Ovary (tissue), 9 donors: ENCODE measurements around the gene UBE2L3. TPM values are rescaled to one million over a fixed set of nuclear protein-coding genes. Genes with fewer than 3 reads are reported as not detected.

Source experiments
- DNase-seq, 5 donors: peaks; one replicate each; pipeline ENCODE4 v3.0.0-alpha.2; 2019 to 2020
- H3K27ac ChIP-seq, 2 donors: fragments of 200-600 bp; one replicate each; pipeline versions ENCODE4 v1.5.1 to v1.8.0; 2019 to 2022
- H3K27me3 ChIP-seq: fragments of 200-600 bp; one replicate; pipeline ENCODE4 v1.8.0; 2022
- H3K36me3 ChIP-seq: fragments of 200-600 bp; sonication (generic); one replicate; pipeline ENCODE4 v1.5.1; 2019
- H3K4me1 ChIP-seq: one replicate; pipeline ENCODE4 v1.8.1; 2013; ENCODE audit warnings: mild to moderate bottlenecking, moderate library complexity; ENCODE audit not compliant: insufficient read depth
- H3K4me3 ChIP-seq: fragments of 200-600 bp; sonication (generic); one replicate; pipeline ENCODE4 v1.5.1; 2017
- H3K9me3 ChIP-seq, 2 donors: fragments of 200-600 bp in 1 of 2; sonication (generic) in 1 of 2; one replicate each; pipeline versions ENCODE4 v1.5.1 to v1.8.1; 2013 to 2019; ENCODE audit warnings: mild to moderate bottlenecking in 1 of 2, moderate library complexity in 1 of 2
- CTCF ChIP-seq, 3 donors: fragments of 450-650 bp in 2 of 3; fragments of 200-600 bp in 1 of 3; IDR thresholded peaks; one replicate each; pipeline versions ENCODE4 v1.5.1 to v1.8.0; 2016 to 2022; ENCODE audit warnings: antibody characterized with exemption in 3 of 3, mild to moderate bottlenecking in 1 of 3
- EP300 ChIP-seq: sonication (generic); formaldehyde crosslinking; IDR thresholded peaks from one replicate; pipeline ENCODE4 v1.6.1; 2017; ENCODE audit warnings: antibody characterized with exemption
- POLR2A ChIP-seq: fragments of 450-650 bp; IDR thresholded peaks from one replicate; pipeline ENCODE4 v1.6.1; 2017; ENCODE audit warnings: antibody characterized with exemption, mild to moderate bottlenecking, moderate library complexity
- WGBS, 3 donors: extraction: QIAGEN DNeasy Blood & Tissue Kit in 1 of 3; methylation state at CpG; one replicate each; pipeline versions ENCODE4 v1.1.5 to v1.1.7; 2013 to 2017; 5-methylcytosine and 5-hydroxymethylcytosine counted together
- intact Hi-C, 4 donors: fragments of 100-400 bp; cut with DNase I; formaldehyde crosslinking; loops; one replicate each; pipeline versions ENCODE4 v1.11.0 to v1.15.1; 2022 to 2023
- polyA plus RNA-seq, 2 donors: library from polyadenylated mRNA; stranded (reverse); fragments of 200-250 nt in 1 of 2; fragments of 350-450 nt in 1 of 2; fragmentation: Illumina TruSeq in 1 of 2; extraction: RNeasy Lipid Tissue Mini Kit (QIAGEN cat#74804) in 1 of 2; gene quantifications; one replicate each; pipeline ENCODE4 v1.2.3, GENCODE V29; 2013 to 2014
- total RNA-seq, 7 donors: library from RNA; depleted of rRNA in 2 of 7; stranded (reverse); fragments of >200 nt in 2 of 7; fragmentation: NEBNext Ultra II Directional in 3 of 7; extraction: Animal tissue kit (Norgen Biotek cat#: 25700) in 3 of 7; gene quantifications; one replicate each; pipeline versions ENCODE4 v1.1.0 to v1.2.4, GENCODE V29; 2016 to 2023
- donor health status: DM: no; HTN: no; CAD: no; lungs with moderate emphysema.
- donor health status: DM: no; HTN: no; CAD: no.
- donor health status: Bipolar disorder and iron deficiency.
- donor health status: DM: yes; HTN: yes; CAD: no.
- donor health status: DM: no; HTN: no; CAD: no.
- donor health status: DM: yes; HTN: yes; CAD: no.

Gene UBE2L3
- total and polyA plus RNA-seq, 9 donors: 20.3 to 105 (median 39.9) TPM

- TF ChIP-seq CTCF (IDR thresholded peaks at IDR 0.05): no peak
- TF ChIP-seq EP300: no peak
- TF ChIP-seq POLR2A: no peak
- Histone ChIP-seq H3K36me3 (no peaks in the 10 kb centered on the region), H3K27me3 (no peaks in the 10 kb centered on the region), H3K27ac (no peak overlapping the region), H3K4me3 (no peak overlapping the region), H3K4me1 (no peaks in the 10 kb centered on the region), H3K9me3 (no peaks in the 10 kb centered on the region)
- WGBS, 3 donors: 74 to 80% (median 78%) methylated on average over 7 of the region's 7 CpGs
- intact Hi-C loops: loop anchor here in 1 of 4 donors (10.0 kb wide), 1 partner anchor 55 kb away; no protein-coding TSS in a partner anchor
- no peak for DNase-seq
Observed at GRCh38 chr22:21659864-21660525, 92.5 kb downstream of the UBE2L3 start.

DNA sequence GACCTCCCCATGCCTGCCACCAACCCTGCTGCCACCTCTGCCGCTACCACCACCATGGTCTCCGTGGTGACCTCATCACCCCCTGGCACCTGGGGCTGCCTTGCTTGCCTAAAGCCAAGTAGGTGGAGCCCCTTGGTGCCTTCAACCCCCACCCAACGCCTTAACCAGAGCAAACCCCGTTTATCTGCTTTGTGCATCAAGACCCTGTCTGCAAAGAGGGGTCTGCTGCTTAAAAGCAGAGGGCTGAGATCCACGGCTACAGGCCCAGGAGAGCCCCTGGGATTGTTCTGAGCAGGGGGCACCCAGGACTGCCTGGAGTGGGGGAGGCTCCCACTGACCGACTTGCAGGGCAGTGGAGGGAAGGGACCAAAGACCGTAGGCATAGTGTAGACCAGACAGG is 93.4 kb downstream of the UBE2L3 start:
- no peak overlapping the region for H3K4me3 ChIP-seq
- no peaks in the 10 kb centered on the region for H3K9me3 ChIP-seq
- no peaks in the 10 kb centered on the region for H3K27me3 ChIP-seq
- no peak for DNase-seq
- intact Hi-C loops: loop anchor here in 1 of 4 donors (10.0 kb wide), 1 partner anchor 56 kb away; no protein-coding TSS in a partner anchor
- H3K27ac ChIP-seq: no peak overlapping the region
- H3K4me1 ChIP-seq: no peaks in the 10 kb centered on the region
- WGBS, 3 donors: 60 to 81% (median 66%) methylated on average over 7 of the region's 7 CpGs
- H3K36me3 ChIP-seq: no peaks in the 10 kb centered on the region
- TF ChIP-seq POLR2A (no peak), CTCF (IDR thresholded peaks at IDR 0.05) (no peak), EP300 (no peak)

DNA sequence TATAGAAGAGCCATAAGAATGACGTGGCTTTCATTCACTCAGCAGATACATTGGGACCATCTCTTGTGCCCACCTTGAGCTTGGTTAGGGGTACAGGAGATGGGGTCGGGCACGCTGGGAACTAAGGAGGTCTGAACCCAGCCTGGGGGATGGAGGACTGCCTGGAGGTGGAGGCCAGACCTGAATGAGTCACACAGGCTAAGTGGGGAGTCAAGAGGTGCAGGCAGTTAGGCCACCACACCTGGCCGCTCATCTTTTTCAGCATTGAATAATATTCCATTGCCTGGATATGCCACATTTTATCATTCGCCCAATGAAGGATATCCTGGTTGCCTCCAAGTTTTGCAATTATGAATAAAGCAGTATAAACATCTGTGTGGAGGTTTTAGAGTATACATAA is 94.5 kb downstream of the UBE2L3 start:
- no peaks in the 10 kb centered on the region for H3K9me3 ChIP-seq
- no peak for DNase-seq
- WGBS, 3 donors: 85 to 93% (median 88%) methylated on average over 5 of the region's 5 CpGs
- H3K4me1 ChIP-seq: no peaks in the 10 kb centered on the region
- H3K4me3 ChIP-seq: no peak overlapping the region
- no peak for TF ChIP-seq CTCF (IDR thresholded peaks at IDR 0.05)
- no peak for TF ChIP-seq POLR2A
- TF ChIP-seq EP300: no peak
- intact Hi-C loops: loop anchor here in 1 of 4 donors (10.0 kb wide), 1 partner anchor 57 kb away; no protein-coding TSS in a partner anchor
- H3K27me3 ChIP-seq: no peaks in the 10 kb centered on the region
- no peaks in the 10 kb centered on the region for H3K36me3 ChIP-seq
- H3K27ac ChIP-seq: no peak overlapping the region

GRCh38 chr22:21663738-21664137 is 96.2 kb downstream of the UBE2L3 start:
- Histone ChIP-seq H3K4me1 (no peaks in the 10 kb centered on the region), H3K36me3 (no peaks in the 10 kb centered on the region), H3K9me3 (no peaks in the 10 kb centered on the region), H3K27me3 (no peaks in the 10 kb centered on the region), H3K4me3 (no peak overlapping the region), H3K27ac (no peak overlapping the region)
- WGBS, 3 donors: 82 to 90% (median 88%) methylated on average over 2 of the region's 2 CpGs
- no peak for DNase-seq
- intact Hi-C loops: loop anchor here in 1 of 4 donors (10.0 kb wide), 1 partner anchor 59 kb away; no protein-coding TSS in a partner anchor
- TF ChIP-seq CTCF (IDR thresholded peaks at IDR 0.05) (no peak), EP300 (no peak), POLR2A (no peak)
